Liver (tissue), 9 donors: ENCODE measurements around the gene HEATR3. TPM values are rescaled to one million over a fixed set of nuclear protein-coding genes. Genes with fewer than 3 reads are reported as not detected.
A peak's percentile ranks its signal among the peaks of the same experiment; 100 is the strongest.

Experiments
- DNase-seq: peaks from one replicate; pipeline ENCODE4 v3.0.0-alpha.2; 2017; ENCODE audit warnings: low spot score
- H3K27ac ChIP-seq, 2 donors: one replicate each; pipeline ENCODE4 v1.7.0; 2013; ENCODE audit warnings: inconsistent platforms in 2 of 2, low read length in 2 of 2, control low read depth in 1 of 2, low read depth in 1 of 2, mild to moderate bottlenecking in 1 of 2
- H3K27me3 ChIP-seq, 4 donors: one replicate each; pipeline versions ENCODE4 v1.6.1 to v1.7.0; 2013; ENCODE audit warnings: low read length in 3 of 4, inconsistent platforms in 1 of 4, mild to moderate bottlenecking in 1 of 4, moderate library complexity in 1 of 4; ENCODE audit not compliant: control insufficient read depth in 4 of 4, insufficient read depth in 4 of 4
- H3K36me3 ChIP-seq, 4 donors: one replicate each; pipeline versions ENCODE4 v1.6.1 to v1.7.0; 2013; ENCODE audit warnings: low read length in 3 of 4, mild to moderate bottlenecking in 3 of 4, low read depth in 1 of 4, moderate library complexity in 1 of 4; ENCODE audit not compliant: control insufficient read depth in 4 of 4, insufficient read depth in 3 of 4
- H3K4me1 ChIP-seq, 4 donors: one replicate each; pipeline versions ENCODE4 v1.6.1 to v1.7.0; 2013; ENCODE audit warnings: low read length in 3 of 4, mild to moderate bottlenecking in 3 of 4, moderate library complexity in 1 of 4; ENCODE audit not compliant: control insufficient read depth in 4 of 4, insufficient read depth in 4 of 4
- H3K4me3 ChIP-seq, 3 donors: one replicate each; pipeline versions ENCODE4 v1.6.1 to v1.7.0; 2013; ENCODE audit warnings: low read length in 3 of 3, control low read depth in 1 of 3, low read depth in 1 of 3, mild to moderate bottlenecking in 1 of 3
- H3K9ac ChIP-seq, 2 donors: one replicate each; pipeline ENCODE4 v1.7.0; 2013; ENCODE audit warnings: low read length in 2 of 2, mild to moderate bottlenecking in 2 of 2, moderate library complexity in 2 of 2, control low read depth in 1 of 2, low read depth in 1 of 2
- H3K9me3 ChIP-seq, 4 donors: one replicate each; pipeline versions ENCODE4 v1.6.1 to v1.7.0; 2013; ENCODE audit warnings: low read length in 3 of 4; ENCODE audit not compliant: control insufficient read depth in 4 of 4
- ATF3 ChIP-seq: IDR thresholded peaks from 2 replicates; pipeline ENCODE4 v1.6.1; 2016; ENCODE audit warnings: antibody characterized with exemption
- EGR1 ChIP-seq, 2 donors: IDR thresholded peaks; 2 replicates each; pipeline ENCODE4 v1.6.1; 2016 to 2018; ENCODE audit warnings: antibody characterized with exemption in 2 of 2, low read depth in 2 of 2
- FOXA1 ChIP-seq: IDR thresholded peaks from 2 replicates; pipeline ENCODE4 v1.6.1; 2016; ENCODE audit warnings: antibody characterized with exemption
- GABPA ChIP-seq, 2 donors: IDR thresholded peaks in 1 of 2; conservative IDR thresholded peaks in 1 of 2; 2 replicates each; pipeline ENCODE4 v1.6.1; 2016; ENCODE audit warnings: antibody characterized with exemption in 2 of 2, mild to moderate bottlenecking in 1 of 2, moderate library complexity in 1 of 2
- HNF4A ChIP-seq, 2 donors: conservative IDR thresholded peaks; 2 replicates each; pipeline ENCODE4 v1.6.1; 2016; ENCODE audit warnings: antibody characterized with exemption in 2 of 2, mild to moderate bottlenecking in 2 of 2
- HNF4G ChIP-seq: IDR thresholded peaks from 2 replicates; pipeline ENCODE4 v1.6.1; 2016; ENCODE audit warnings: antibody characterized with exemption
- JUND ChIP-seq, 2 donors: IDR thresholded peaks; 2 replicates each; pipeline ENCODE4 v1.6.1; 2016; ENCODE audit warnings: antibody characterized with exemption in 2 of 2
- NR2F2 ChIP-seq: IDR thresholded peaks from 2 replicates; pipeline ENCODE4 v1.6.1; 2016; ENCODE audit warnings: antibody characterized with exemption
- RAD21 ChIP-seq, 2 donors: IDR thresholded peaks; 2 replicates each; pipeline ENCODE4 v1.6.1; 2016; ENCODE audit warnings: antibody characterized with exemption in 2 of 2, mild to moderate bottlenecking in 2 of 2
- RXRA ChIP-seq, 2 donors: IDR thresholded peaks; 2 replicates each; pipeline ENCODE4 v1.6.1; 2017 to 2018; ENCODE audit warnings: antibody characterized with exemption in 2 of 2, mild to moderate bottlenecking in 1 of 2
- SP1 ChIP-seq: IDR thresholded peaks from 2 replicates; pipeline ENCODE4 v1.6.1; 2018; ENCODE audit warnings: antibody characterized with exemption, mild to moderate bottlenecking
- TAF1 ChIP-seq: conservative IDR thresholded peaks from 2 replicates; pipeline ENCODE4 v1.6.1; 2016; ENCODE audit warnings: antibody characterized with exemption, mild to moderate bottlenecking
- YY1 ChIP-seq: IDR thresholded peaks from 2 replicates; pipeline ENCODE4 v1.6.1; 2016; ENCODE audit warnings: antibody characterized with exemption, mild to moderate bottlenecking
- WGBS: extraction: QIAGEN DNeasy Blood & Tissue Kit; methylation state at CpG from one replicate; pipeline ENCODE4 v1.1.7; 2013; 5-methylcytosine and 5-hydroxymethylcytosine counted together
- polyA plus RNA-seq, 2 donors: library from polyadenylated mRNA; stranded (reverse) in 1 of 2; unstranded in 1 of 2; fragments of 200-250 nt in 1 of 2; fragments of >200 nt in 1 of 2; fragmentation: Nextera tagmentation in 1 of 2; extraction: Ambion mirVana in 1 of 2; gene quantifications; one replicate each; pipeline versions ENCODE4 v1.2.1 to v1.2.3, GENCODE V29; 2013 to 2015
- total RNA-seq, 2 donors: library from RNA; depleted of rRNA; stranded (reverse); fragments of >200 nt; gene quantifications; one replicate each; pipeline ENCODE4 v1.2.3, GENCODE V29; 2014
- TF ChIP-seq, protein P1 (sequence below): IDR thresholded peaks from 2 replicates; pipeline ENCODE4 v1.6.1; 2016; ENCODE audit warnings: antibody characterized with exemption
- TF ChIP-seq, protein P2 (sequence below): fragments of 150-350 bp; IDR thresholded peaks from 2 replicates; pipeline ENCODE4 v1.5.1; 2017; ENCODE audit warnings: improper control_type of control experiment, low read depth, low read length; ENCODE audit not compliant: missing input control
- TF ChIP-seq, protein P3 (sequence below): IDR thresholded peaks from 2 replicates; pipeline ENCODE4 v1.6.1; 2016; ENCODE audit warnings: antibody characterized with exemption, mild to moderate bottlenecking
- donor health status: healthy.
- donor health status: healthy.
- donor health status: healthy.
- donor health status: healthy.
- donor health status: healthy.

HEATR3 gene
- total and polyA plus RNA-seq, 4 donors: 3.8 to 24.3 (median 9.7) TPM

DNA sequence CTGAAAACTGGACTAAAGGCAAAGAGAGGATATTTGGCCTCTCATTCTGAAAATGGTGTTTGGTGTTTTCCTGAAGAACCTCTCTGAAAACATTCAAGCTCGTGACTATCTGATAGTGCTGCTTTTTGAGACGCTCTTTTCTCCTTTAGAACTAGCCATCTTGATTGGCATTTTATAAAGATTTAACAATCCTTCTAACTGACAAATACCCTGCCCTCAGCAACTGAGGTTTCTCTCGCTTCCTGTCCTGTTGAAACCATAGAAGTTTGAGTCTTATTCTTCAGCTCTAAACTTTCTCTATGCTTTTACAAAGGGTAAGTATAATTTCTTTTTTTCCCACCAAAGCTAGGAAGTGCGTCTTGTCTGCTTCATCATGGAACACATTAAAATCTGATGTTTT lies 27.5 kb upstream of the HEATR3 start:
- WGBS: 83% methylated on average over 4 of the region's 4 CpGs
- Histone ChIP-seq H3K4me3 (no peak overlapping the region), H3K4me1 (peaks cover 3 to 9% (median 5%) of the 10 kb centered on the region in 4 donors), H3K27ac (no peak overlapping the region), H3K27me3 (no peaks in the 10 kb centered on the region), H3K9ac (no peak overlapping the region), H3K36me3 (peaks cover 0 to 5% (median 0%) of the 10 kb centered on the region in 4 donors), H3K9me3 (no peaks in the 10 kb centered on the region)
- no peak for TF ChIP-seq TAF1
- DNase-seq: no peak

GRCh38 chr16:50038756-50039529 lies 26.8 kb upstream of the HEATR3 start:
- no peak overlapping the region for H3K4me3 ChIP-seq
- no peak overlapping the region for H3K9ac ChIP-seq
- no peaks in the 10 kb centered on the region for H3K27me3 ChIP-seq
- 73% methylated on average over 5 of the region's 5 CpGs for WGBS
- H3K36me3 ChIP-seq: peaks cover 0 to 3% (median 0%) of the 10 kb centered on the region in 4 donors
- DNase-seq: no peak
- peak; percentile 5 for TF ChIP-seq YY1
- TF ChIP-seq, protein P1, sequence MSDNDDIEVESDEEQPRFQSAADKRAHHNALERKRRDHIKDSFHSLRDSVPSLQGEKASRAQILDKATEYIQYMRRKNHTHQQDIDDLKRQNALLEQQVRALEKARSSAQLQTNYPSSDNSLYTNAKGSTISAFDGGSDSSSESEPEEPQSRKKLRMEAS: no peak
- H3K4me1 ChIP-seq: peaks cover 3 to 9% (median 5%) of the 10 kb centered on the region in 4 donors
- no peak overlapping the region for H3K27ac ChIP-seq
- H3K9me3 ChIP-seq: no peaks in the 10 kb centered on the region

DNA sequence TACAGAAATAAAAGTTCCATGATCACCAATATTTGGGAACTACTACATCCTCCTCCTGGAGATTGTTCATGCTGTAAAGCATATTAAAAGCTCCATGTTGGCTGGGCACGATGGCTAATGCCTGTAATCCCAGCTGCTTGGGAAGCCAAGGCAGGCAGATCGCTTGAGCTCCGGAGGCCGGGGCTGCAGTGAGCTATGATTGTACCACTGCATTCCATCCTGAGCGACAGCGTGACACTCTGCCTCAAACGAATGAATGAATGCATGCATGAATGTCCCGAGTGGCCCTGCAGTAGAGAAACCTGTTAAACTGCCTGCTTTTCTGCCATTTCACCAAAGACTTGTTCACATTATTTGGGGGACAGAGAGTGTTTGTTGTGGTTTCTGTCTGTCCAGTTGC lies 25.8 kb upstream of the HEATR3 start:
- 83% methylated on average over 8 of the region's 8 CpGs for WGBS

More for the DNA sequence above, 25.8 kb upstream of the HEATR3 start:
- peaks cover 3 to 9% (median 5%) of the 10 kb centered on the region in 4 donors for H3K4me1 ChIP-seq
- no peak for TF ChIP-seq RXRA (IDR thresholded peaks at IDR 0.05)
- no peak for TF ChIP-seq NR2F2
- TF ChIP-seq RAD21 (IDR thresholded peaks at IDR 0.05): no peak
- TF ChIP-seq EGR1 (IDR thresholded peaks at IDR 0.05; ENCODE audit: low read depth in 2 of 2): no peak
- TF ChIP-seq, protein P1: no peak
- TF ChIP-seq JUND (IDR thresholded peaks at IDR 0.05): no peak
- no peak for TF ChIP-seq HNF4A (conservative IDR thresholded peaks at IDR 0.05)
- TF ChIP-seq FOXA1: no peak
- TF ChIP-seq, protein P2, sequence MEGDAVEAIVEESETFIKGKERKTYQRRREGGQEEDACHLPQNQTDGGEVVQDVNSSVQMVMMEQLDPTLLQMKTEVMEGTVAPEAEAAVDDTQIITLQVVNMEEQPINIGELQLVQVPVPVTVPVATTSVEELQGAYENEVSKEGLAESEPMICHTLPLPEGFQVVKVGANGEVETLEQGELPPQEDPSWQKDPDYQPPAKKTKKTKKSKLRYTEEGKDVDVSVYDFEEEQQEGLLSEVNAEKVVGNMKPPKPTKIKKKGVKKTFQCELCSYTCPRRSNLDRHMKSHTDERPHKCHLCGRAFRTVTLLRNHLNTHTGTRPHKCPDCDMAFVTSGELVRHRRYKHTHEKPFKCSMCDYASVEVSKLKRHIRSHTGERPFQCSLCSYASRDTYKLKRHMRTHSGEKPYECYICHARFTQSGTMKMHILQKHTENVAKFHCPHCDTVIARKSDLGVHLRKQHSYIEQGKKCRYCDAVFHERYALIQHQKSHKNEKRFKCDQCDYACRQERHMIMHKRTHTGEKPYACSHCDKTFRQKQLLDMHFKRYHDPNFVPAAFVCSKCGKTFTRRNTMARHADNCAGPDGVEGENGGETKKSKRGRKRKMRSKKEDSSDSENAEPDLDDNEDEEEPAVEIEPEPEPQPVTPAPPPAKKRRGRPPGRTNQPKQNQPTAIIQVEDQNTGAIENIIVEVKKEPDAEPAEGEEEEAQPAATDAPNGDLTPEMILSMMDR: no peak
- TF ChIP-seq SP1: no peak
- TF ChIP-seq GABPA (IDR thresholded peaks at IDR 0.05 in 1 of 2, conservative IDR thresholded peaks at IDR 0.05 in 1 of 2): no peak
- TF ChIP-seq HNF4G: no peak
- no peak for TF ChIP-seq ATF3
- TF ChIP-seq, protein P3, sequence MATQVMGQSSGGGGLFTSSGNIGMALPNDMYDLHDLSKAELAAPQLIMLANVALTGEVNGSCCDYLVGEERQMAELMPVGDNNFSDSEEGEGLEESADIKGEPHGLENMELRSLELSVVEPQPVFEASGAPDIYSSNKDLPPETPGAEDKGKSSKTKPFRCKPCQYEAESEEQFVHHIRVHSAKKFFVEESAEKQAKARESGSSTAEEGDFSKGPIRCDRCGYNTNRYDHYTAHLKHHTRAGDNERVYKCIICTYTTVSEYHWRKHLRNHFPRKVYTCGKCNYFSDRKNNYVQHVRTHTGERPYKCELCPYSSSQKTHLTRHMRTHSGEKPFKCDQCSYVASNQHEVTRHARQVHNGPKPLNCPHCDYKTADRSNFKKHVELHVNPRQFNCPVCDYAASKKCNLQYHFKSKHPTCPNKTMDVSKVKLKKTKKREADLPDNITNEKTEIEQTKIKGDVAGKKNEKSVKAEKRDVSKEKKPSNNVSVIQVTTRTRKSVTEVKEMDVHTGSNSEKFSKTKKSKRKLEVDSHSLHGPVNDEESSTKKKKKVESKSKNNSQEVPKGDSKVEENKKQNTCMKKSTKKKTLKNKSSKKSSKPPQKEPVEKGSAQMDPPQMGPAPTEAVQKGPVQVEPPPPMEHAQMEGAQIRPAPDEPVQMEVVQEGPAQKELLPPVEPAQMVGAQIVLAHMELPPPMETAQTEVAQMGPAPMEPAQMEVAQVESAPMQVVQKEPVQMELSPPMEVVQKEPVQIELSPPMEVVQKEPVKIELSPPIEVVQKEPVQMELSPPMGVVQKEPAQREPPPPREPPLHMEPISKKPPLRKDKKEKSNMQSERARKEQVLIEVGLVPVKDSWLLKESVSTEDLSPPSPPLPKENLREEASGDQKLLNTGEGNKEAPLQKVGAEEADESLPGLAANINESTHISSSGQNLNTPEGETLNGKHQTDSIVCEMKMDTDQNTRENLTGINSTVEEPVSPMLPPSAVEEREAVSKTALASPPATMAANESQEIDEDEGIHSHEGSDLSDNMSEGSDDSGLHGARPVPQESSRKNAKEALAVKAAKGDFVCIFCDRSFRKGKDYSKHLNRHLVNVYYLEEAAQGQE: no peak
- no peak overlapping the region for H3K4me3 ChIP-seq
- H3K27ac ChIP-seq: no peak overlapping the region
- DNase-seq: no peak
- H3K9ac ChIP-seq: no peak overlapping the region
- no peaks in the 10 kb centered on the region for H3K27me3 ChIP-seq
- no peaks in the 10 kb centered on the region for H3K9me3 ChIP-seq
- no peaks in the 10 kb centered on the region for H3K36me3 ChIP-seq
